Nephron (organoid): Measurements from ENCODE around the gene FGF6.
A peak's percentile ranks its signal among the peaks of the same experiment; 100 is the strongest.

Experiments used
- H3K27ac Mint-ChIP-seq, 3 experiments: 2 replicates each; pipeline ENCODE4 v1.8.0; 2020; ENCODE audit warnings: mixed read lengths in 3 of 3, mild to moderate bottlenecking in 2 of 3, moderate library complexity in 1 of 3
- H3K27me3 Mint-ChIP-seq: 2 replicates; pipeline ENCODE4 v1.8.0; 2021; ENCODE audit warnings: low read depth, mild to moderate bottlenecking, moderate library complexity, mixed read lengths
- H3K36me3 Mint-ChIP-seq: 2 replicates; pipeline ENCODE4 v1.8.0; 2020; ENCODE audit warnings: low read depth, mixed read lengths
- H3K4me1 Mint-ChIP-seq: 2 replicates; pipeline ENCODE4 v1.8.0; 2020; ENCODE audit warnings: mixed read lengths
- H3K4me3 Mint-ChIP-seq, 3 experiments: 2 replicates each; pipeline ENCODE4 v1.8.0; 2020; ENCODE audit warnings: mild to moderate bottlenecking in 3 of 3, mixed read lengths in 3 of 3, moderate library complexity in 2 of 3
- H3K9me3 Mint-ChIP-seq: 2 replicates; pipeline ENCODE4 v1.8.0; 2020; ENCODE audit warnings: mixed read lengths
- TF ChIP-seq, protein P1 (sequence below), 3 experiments: fragments of 200-600 bp; sonication (generic); IDR thresholded peaks; one replicate each; pipeline ENCODE4 v1.5.0; 2021; ENCODE audit warnings: antibody characterized with exemption in 3 of 3; ENCODE audit not compliant: unreplicated experiment in 3 of 3

Gene FGF6

GRCh38 chr12:4432878-4433744 lies 12.5 kb downstream of the FGF6 start:
- TF ChIP-seq, protein P1, sequence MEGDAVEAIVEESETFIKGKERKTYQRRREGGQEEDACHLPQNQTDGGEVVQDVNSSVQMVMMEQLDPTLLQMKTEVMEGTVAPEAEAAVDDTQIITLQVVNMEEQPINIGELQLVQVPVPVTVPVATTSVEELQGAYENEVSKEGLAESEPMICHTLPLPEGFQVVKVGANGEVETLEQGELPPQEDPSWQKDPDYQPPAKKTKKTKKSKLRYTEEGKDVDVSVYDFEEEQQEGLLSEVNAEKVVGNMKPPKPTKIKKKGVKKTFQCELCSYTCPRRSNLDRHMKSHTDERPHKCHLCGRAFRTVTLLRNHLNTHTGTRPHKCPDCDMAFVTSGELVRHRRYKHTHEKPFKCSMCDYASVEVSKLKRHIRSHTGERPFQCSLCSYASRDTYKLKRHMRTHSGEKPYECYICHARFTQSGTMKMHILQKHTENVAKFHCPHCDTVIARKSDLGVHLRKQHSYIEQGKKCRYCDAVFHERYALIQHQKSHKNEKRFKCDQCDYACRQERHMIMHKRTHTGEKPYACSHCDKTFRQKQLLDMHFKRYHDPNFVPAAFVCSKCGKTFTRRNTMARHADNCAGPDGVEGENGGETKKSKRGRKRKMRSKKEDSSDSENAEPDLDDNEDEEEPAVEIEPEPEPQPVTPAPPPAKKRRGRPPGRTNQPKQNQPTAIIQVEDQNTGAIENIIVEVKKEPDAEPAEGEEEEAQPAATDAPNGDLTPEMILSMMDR (IDR thresholded peaks at IDR 0.05; ENCODE audit: unreplicated experiment in 3 of 3) = no peak
- Mint-ChIP-seq H3K27me3 (peaks cover 17% of the 10 kb centered on the region), H3K36me3 (no peaks in the 10 kb centered on the region), H3K4me3 (no peak overlapping the region), H3K27ac (peak overlapping the region in 1 of 3 experiments; percentile 68), H3K4me1 (peaks cover 28% of the 10 kb centered on the region), H3K9me3 (no peaks in the 10 kb centered on the region)

DNA sequence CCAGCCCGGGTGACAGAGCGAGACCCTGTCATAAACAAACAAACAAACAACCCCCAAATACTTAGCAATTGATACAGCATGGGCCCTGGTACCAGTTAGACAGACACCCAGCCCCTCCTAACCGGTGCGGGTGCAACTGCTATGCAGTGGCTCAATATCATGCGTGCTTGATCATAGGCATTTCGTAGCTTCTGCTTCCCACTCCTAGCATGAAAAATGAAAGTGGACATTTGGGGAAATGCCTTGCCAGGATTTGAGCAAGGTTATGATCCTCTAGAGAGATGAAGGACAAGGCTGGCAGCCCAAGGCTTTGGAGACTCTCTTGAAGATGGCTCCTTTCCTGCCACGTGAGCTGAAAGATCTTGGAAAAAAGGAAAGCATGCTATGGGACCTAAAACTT lies 13.7 kb downstream of the FGF6 start:
- no peaks in the 10 kb centered on the region for H3K9me3 Mint-ChIP-seq
- TF ChIP-seq, protein P1 (IDR thresholded peaks at IDR 0.05; ENCODE audit: unreplicated experiment in 3 of 3) = no peak
- no peak overlapping the region for H3K27ac Mint-ChIP-seq
- H3K4me3 Mint-ChIP-seq = no peak overlapping the region
- H3K27me3 Mint-ChIP-seq = peaks cover 17% of the 10 kb centered on the region
- no peaks in the 10 kb centered on the region for H3K36me3 Mint-ChIP-seq
- peaks cover 28% of the 10 kb centered on the region for H3K4me1 Mint-ChIP-seq

DNA sequence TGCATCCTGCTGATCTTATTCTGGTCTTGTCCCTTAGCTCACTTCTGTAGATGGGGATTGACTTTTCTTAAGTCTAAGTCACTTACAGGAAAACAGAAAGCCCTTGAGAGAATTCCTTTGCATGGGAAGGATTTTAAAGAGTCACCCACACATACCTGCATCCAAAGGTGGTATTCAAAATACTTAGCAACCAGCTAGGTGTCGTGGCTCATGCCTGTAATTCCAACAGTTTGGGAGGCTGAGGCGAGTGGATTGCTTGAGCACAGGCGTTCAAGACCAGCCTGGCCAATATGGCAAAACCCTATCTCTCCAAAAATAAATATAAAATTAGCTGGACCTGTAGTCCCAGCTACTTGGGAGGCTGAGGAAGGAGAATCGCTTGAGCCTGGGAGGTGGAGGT lies 14.2 kb downstream of the FGF6 start:
- H3K36me3 Mint-ChIP-seq = no peaks in the 10 kb centered on the region
- H3K27me3 Mint-ChIP-seq = peaks cover 17% of the 10 kb centered on the region
- H3K4me1 Mint-ChIP-seq = peaks cover 28% of the 10 kb centered on the region
- no peak overlapping the region for H3K4me3 Mint-ChIP-seq
- no peak overlapping the region for H3K27ac Mint-ChIP-seq
- no peaks in the 10 kb centered on the region for H3K9me3 Mint-ChIP-seq
- TF ChIP-seq, protein P1 (IDR thresholded peaks at IDR 0.05; ENCODE audit: unreplicated experiment in 3 of 3) = no peak

DNA sequence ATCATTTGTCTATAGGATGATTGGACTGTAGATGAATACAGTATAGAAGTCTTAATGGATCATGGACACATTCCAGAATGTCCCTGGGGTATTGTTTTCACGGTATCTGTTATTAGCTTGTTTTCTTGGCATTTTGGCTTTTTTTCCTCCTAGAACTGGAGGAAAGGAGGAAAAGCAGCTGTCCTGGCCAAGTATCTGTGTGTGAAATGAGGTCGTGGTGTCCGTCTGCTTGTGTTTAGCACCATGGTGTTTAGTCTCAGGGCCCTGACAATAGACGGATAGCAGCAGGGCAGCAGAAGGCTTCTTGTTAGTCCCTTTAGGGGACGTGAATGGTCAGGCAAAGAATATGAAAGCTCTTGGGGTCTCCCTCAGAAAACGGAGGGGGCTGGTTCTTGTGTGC lies 21.2 kb downstream of the FGF6 start:
- Mint-ChIP-seq H3K36me3 (no peaks in the 10 kb centered on the region), H3K27me3 (no peaks in the 10 kb centered on the region), H3K4me1 (peaks cover 5% of the 10 kb centered on the region), H3K27ac (no peak overlapping the region), H3K4me3 (no peak overlapping the region), H3K9me3 (no peaks in the 10 kb centered on the region)
- TF ChIP-seq, protein P1 (IDR thresholded peaks at IDR 0.05; ENCODE audit: unreplicated experiment in 3 of 3) = no peak

GRCh38 chr12:4423528-4424195 lies 22.0 kb downstream of the FGF6 start:
- peaks cover 5% of the 10 kb centered on the region for H3K4me1 Mint-ChIP-seq
- H3K4me3 Mint-ChIP-seq = no peak overlapping the region
- no peak overlapping the region for H3K27ac Mint-ChIP-seq
- H3K27me3 Mint-ChIP-seq = no peaks in the 10 kb centered on the region
- TF ChIP-seq, protein P1 (IDR thresholded peaks at IDR 0.05; ENCODE audit: unreplicated experiment in 3 of 3) = no peak
- H3K36me3 Mint-ChIP-seq = no peaks in the 10 kb centered on the region
- H3K9me3 Mint-ChIP-seq = no peaks in the 10 kb centered on the region
